ENCODE measurements around the gene TLE7.

Gene TLE7

GRCh38 chr16:71442051-71442440 lies at the start of gene TLE7:
Gene TLE7 (minus strand): TSS chr16:71442054. CDS start chr16:71433324, 8,730 bp downstream.
- DNase-seq (ENCODE audit: low read depth), result no peak
- H3K4me3 ChIP-seq (ENCODE audit: low read depth, low read length), result no peak within 1 kb of the TSS

DNA sequence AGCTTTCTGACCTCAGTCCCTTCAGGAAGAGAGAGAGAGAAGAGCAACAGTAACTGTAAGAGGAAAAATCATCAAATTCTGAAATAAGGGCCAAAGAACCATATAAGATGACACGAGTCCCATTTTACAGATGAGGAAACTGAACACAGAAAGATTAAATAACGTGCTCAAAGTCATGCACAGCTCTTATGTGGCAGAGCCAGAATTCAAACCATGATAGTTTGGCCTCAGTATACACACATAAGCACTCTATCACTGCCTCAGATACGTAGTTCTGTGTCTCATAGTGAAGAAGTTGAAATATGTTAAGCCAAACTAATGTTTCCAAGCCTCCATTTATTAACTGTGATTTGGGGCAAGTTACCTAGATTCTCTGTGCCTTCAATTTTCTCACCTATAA lies 49.2 kb upstream of the TLE7 start:
- no peak for DNase-seq (ENCODE audit: low read depth)
- no peak overlapping the region for H3K4me3 ChIP-seq (ENCODE audit: low read depth, low read length)

- no peak for DNase-seq (ENCODE audit: low read depth)
- H3K4me3 ChIP-seq (ENCODE audit: low read depth, low read length), result no peak overlapping the region
Observed at GRCh38 chr16:71490361-71490760, 48.5 kb upstream of the TLE7 start.

- no peak for DNase-seq (ENCODE audit: low read depth)
- no peak within 1 kb of the TSS for H3K4me3 ChIP-seq (ENCODE audit: low read depth, low read length)
Observed at GRCh38 chr16:71489122-71489521, 47.3 kb upstream of the TLE7 start, which contains the start of gene ZNF19. Gene ZNF19 (minus strand): TSS chr16:71489324. CDS start chr16:71482114, 7,210 bp downstream.

DNA sequence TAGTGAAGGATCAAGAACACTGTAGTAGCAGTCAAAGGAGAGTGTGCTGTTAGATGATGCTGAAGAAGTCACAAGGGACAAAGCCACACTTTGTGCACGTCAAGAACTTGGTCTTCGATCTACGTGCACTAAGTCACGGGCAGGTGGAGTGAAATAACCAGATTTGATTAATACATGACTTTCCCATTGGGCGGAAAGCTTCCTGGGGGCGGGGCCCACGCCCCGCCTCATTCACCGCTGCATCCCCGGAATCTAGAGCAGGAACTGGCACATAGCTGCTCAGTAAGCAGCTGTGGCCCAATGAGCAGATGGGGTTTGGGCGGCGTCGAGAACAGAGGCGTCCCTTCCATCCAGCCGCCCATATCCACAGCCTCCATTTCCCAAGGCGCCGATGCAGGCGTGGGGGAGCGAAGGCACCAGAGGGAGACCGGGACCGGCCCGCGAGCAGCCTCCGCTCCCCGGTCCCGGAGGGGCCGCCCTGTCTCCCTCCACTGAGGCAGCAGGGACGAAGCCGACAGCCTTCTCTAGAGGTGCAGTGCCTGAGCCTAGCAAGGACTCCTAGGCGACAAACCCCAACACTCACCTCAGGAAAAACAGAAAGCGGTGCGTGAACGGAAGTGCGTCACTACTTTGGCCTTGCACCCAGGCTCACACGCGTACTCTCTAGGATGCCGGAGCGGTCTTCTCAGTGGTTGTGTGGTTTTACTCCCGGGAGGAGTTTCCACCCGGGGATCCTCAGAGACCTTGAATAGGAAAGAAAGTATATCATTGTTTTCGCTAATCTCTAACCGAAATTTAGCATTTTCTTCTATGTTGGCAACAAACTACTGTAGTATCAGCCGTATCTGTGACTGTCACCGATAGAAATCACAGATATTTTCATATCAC lies 42.4 kb upstream of the TLE7 start:
- H3K4me3 ChIP-seq (ENCODE audit: low read depth, low read length), result peak overlapping the region; percentile 93
- peak; percentile 89 for DNase-seq (ENCODE audit: low read depth)

DNA sequence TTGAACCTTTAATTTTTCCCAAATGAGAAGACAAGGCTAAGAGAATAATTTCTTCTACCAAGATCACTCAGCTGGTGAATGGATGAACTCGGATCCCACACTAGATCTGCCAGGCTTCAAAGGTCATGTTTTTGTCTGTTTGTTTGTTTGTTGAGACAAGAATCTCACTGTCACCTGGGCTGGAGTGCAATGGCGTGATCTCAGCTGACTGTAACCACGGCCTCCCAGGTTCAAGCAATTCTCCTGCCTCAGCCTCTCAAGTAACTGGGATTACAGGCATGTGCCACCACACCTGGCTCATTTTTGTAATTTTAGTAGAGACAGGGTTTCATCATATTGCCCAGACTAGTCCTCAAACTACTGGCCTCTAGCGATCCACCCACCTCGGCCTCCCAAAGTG lies 40.7 kb upstream of the TLE7 start:
- H3K4me3 ChIP-seq (ENCODE audit: low read depth, low read length), result no peak overlapping the region
- DNase-seq (ENCODE audit: low read depth), result no peak

GRCh38 chr16:71480956-71481355 lies 39.1 kb upstream of the TLE7 start:
- no peak for DNase-seq (ENCODE audit: low read depth)
- no peak overlapping the region for H3K4me3 ChIP-seq (ENCODE audit: low read depth, low read length)

GRCh38 chr16:71479420-71479819 lies 37.6 kb upstream of the TLE7 start:
- H3K4me3 ChIP-seq (ENCODE audit: low read depth, low read length), result no peak overlapping the region
- DNase-seq (ENCODE audit: low read depth), result no peak

GRCh38 chr16:71476457-71477124 lies 34.7 kb upstream of the TLE7 start:
- DNase-seq (ENCODE audit: low read depth), result no peak
- no peak overlapping the region for H3K4me3 ChIP-seq (ENCODE audit: low read depth, low read length)

DNA sequence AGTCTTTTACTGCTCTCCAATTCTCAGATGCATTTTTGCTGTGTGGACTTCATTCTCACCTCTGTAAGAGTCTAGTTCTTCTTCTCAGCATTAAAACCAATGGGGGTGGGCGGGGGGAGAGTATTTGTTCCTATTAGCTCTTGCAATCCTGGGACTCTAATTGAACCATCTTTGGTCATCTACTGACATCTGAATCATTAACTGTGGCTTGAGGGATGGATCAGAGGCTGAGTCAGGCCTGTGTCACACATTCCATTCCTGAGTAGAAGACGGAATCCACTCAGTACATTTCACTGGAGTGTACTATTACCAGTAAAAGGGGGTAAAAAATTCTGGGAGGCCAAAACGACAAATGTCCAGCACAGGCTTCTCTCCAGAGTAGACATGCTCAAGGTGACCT lies 33.0 kb upstream of the TLE7 start:
- no peak overlapping the region for H3K4me3 ChIP-seq (ENCODE audit: low read depth, low read length)
- peak; percentile 85 for DNase-seq (ENCODE audit: low read depth)

DNA sequence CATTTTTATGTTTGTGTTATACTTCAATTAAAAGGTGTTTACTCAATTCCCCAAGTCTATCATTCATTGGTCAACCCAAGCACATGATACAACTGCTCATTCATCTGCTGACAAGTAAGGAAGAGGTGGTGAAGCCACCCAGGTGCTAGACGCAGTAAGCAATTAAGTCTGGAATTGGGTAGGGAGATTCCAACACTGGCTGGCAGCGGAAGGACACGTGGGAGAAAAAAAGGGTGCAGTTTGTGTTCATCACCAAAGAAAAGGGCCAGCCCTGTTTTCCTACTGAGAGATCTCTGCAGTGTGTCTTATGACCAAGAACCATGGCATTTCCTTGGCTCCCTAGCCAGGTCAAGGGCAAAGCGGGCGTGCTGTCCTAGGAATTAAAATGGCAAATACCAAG lies 32.0 kb upstream of the TLE7 start:
- DNase-seq (ENCODE audit: low read depth), result no peak
- H3K4me3 ChIP-seq (ENCODE audit: low read depth, low read length), result no peak overlapping the region

GRCh38 chr16:71472931-71473330 lies 31.1 kb upstream of the TLE7 start:
- no peak for DNase-seq (ENCODE audit: low read depth)
- no peak overlapping the region for H3K4me3 ChIP-seq (ENCODE audit: low read depth, low read length)

DNA sequence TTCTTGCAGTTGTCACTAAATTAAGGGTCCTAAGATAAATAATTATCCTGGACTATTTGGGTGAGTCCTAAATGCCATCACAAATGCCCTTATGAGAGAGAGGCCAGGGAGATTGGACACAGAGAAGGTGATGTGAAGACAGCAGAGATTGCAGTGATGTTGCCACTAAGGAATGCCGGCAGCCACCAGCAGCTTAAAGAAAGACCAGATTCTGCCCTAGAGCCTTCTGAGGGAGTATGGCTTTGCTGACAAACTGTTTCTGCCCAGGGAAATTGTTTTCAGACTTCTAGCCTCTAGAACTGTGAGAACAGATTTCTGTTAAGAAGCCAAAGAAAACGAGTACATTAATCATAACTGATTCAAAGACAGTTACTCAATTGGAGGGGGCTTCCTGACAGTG lies 30.2 kb upstream of the TLE7 start:
- no peak overlapping the region for H3K4me3 ChIP-seq (ENCODE audit: low read depth, low read length)
- DNase-seq (ENCODE audit: low read depth), result no peak

GRCh38 chr16:71467810-71468209 lies 26.0 kb upstream of the TLE7 start:
- H3K4me3 ChIP-seq (ENCODE audit: low read depth, low read length), result no peak overlapping the region
- DNase-seq (ENCODE audit: low read depth), result no peak

DNA sequence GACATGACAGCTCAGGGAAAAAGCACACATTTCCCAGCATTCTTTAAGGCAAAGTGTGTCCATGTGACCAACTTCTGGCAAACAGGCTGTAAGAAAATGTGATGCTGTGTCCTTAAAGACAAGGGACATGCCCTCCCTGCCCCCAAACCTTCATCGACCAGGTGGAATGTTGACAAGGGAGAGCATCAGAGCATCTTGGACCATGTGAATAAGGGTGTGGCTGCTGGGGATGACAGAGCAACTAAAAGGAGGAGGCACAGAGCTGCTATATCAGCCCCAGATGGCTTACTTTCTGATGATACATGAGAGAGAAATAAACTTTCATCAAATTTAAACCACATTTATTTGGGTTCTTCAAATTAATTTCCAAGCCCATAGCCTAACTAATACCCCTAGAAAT lies 22.4 kb upstream of the TLE7 start:
- no peak overlapping the region for H3K4me3 ChIP-seq (ENCODE audit: low read depth, low read length)
- DNase-seq (ENCODE audit: low read depth), result no peak

DNA sequence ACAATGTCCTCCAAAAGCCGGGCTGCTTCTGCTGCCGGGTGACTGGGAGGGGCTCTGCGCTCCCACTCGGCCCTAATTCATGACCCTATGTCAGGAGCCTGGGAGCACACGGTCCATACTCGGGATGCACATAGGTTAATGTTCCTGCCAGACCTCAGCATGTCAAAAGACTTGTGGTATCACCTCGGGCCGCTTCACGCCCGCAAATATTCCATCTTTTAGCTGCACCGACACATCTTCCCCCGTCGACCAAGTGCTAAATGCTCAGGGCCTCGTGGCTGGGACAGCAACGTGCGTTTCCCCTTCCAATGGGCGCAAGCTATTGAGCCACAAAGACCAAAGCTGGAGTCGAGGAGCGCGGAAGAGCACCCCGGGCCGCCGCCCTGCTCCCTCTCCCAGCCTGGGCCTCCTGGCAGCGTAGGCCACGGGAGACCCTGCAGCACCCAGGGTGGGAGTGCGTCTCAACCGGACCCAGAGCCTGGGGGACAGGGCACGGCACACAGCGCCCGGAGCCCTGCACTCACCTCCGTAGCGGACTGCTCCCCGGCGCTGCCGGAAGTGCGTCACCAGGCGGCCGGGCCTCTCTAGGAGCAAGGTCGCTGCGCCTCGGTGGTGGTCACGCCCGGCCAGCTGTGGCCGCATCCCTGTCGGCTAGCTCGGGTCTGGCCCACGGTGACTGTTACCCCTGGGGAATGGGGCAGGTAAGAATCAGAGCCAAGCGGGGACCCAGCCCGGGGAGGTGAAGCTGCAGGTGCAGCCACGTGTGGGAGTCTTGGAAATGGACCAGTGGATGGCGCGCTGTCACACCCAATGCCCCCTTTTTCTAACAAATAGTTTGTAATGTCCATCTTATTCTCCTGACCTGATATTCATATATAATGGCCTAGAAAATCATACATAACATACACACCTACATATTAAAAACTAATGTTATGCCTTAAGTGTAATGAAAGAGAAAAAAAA lies 20.1 kb upstream of the TLE7 start, which contains the start of gene ZNF23:
Gene ZNF23 (minus strand): TSS at position 562 of the 963 bp plus-strand sequence. CDS start 5,451 bp downstream, outside the sequence.
- peak within 1 kb of the TSS; percentile 95 for H3K4me3 ChIP-seq (ENCODE audit: low read depth, low read length)
- DNase-seq (ENCODE audit: low read depth), result no peak

DNA sequence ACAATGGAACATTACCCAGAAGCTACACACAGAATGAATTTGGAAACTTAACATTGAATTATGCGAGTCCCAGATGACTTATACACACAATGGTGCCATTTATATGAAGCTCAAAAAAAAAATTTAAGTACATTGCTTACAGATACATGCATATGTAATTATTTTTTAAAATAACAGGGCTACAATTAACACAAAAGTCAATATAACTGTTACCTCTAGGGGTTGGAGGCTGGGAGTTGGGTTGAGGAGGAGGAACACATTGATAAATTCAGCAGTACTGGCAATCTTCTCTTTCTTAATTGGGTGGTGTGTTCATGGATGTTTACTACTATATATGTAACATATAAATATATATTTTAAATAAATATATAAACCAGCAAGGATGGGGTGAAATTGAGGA lies 19.1 kb upstream of the TLE7 start:
- no peak for DNase-seq (ENCODE audit: low read depth)
- H3K4me3 ChIP-seq (ENCODE audit: low read depth, low read length), result peak overlapping the region; percentile 95

DNA sequence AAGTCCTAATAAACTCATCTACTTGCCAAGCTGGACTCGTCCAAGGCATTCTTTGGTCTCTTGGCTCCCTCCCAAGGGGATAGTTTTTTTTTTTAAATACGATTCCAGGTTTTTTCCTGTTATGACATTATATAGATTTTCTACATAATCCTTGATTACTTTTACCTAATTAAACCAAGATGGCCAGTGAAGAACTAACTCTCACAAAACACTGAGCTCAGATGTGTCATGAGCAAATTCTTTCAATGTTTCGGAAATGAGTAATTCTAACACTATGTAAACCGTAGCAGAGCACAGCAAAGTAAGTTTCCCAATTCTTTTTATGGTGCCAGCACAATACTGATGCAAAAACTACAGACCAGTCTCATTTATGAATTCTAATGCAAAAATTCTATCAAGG lies 18.4 kb upstream of the TLE7 start:
- no peak overlapping the region for H3K4me3 ChIP-seq (ENCODE audit: low read depth, low read length)
- no peak for DNase-seq (ENCODE audit: low read depth)

GRCh38 chr16:71459510-71459909 lies 17.7 kb upstream of the TLE7 start:
- no peak overlapping the region for H3K4me3 ChIP-seq (ENCODE audit: low read depth, low read length)
- no peak for DNase-seq (ENCODE audit: low read depth)

DNA sequence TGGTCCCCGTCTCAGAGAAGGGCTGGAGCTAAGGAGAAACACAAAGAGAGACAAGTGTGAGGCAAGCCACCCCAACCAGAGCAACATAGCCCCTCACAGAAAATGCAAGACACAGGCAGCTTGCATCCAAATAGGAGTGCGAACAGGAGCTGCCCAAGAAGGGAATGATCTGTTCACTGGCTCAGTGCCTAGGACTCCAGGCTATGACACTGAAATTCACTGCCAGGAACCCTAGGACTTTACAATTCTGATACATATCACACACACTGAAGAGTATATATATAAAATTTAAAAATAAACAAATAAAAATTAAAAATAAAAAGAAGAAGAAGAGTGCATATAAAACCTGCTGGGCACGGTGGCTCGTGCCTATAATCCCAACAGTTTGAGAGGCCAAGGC lies 14.9 kb upstream of the TLE7 start:
- H3K4me3 ChIP-seq (ENCODE audit: low read depth, low read length), result no peak overlapping the region
- no peak for DNase-seq (ENCODE audit: low read depth)
